SHP77 (cell line): Measurements from ENCODE around the gene DNAH17.

Experiments
- DNase-seq, 2 experiments: peaks; one replicate each; lab custom pipeline; 2025; lab: John Stamatoyannopoulos, UW

The DNAH17 gene, protein sequence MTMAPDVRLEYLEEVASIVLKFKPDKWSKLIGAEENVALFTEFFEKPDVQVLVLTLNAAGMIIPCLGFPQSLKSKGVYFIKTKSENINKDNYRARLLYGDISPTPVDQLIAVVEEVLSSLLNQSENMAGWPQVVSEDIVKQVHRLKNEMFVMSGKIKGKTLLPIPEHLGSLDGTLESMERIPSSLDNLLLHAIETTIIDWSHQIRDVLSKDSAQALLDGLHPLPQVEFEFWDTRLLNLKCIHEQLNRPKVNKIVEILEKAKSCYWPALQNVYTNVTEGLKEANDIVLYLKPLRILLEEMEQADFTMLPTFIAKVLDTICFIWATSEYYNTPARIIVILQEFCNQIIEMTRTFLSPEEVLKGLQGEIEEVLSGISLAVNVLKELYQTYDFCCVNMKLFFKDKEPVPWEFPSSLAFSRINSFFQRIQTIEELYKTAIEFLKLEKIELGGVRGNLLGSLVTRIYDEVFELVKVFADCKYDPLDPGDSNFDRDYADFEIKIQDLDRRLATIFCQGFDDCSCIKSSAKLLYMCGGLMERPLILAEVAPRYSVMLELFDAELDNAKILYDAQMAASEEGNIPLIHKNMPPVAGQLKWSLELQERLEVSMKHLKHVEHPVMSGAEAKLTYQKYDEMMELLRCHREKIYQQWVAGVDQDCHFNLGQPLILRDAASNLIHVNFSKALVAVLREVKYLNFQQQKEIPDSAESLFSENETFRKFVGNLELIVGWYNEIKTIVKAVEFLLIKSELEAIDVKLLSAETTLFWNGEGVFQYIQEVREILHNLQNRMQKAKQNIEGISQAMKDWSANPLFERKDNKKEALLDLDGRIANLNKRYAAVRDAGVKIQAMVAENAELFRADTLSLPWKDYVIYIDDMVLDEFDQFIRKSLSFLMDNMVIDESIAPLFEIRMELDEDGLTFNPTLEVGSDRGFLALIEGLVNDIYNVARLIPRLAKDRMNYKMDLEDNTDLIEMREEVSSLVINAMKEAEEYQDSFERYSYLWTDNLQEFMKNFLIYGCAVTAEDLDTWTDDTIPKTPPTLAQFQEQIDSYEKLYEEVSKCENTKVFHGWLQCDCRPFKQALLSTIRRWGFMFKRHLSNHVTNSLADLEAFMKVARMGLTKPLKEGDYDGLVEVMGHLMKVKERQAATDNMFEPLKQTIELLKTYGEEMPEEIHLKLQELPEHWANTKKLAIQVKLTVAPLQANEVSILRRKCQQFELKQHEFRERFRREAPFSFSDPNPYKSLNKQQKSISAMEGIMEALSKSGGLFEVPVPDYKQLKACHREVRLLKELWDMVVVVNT (N-terminal part only)

DNA sequence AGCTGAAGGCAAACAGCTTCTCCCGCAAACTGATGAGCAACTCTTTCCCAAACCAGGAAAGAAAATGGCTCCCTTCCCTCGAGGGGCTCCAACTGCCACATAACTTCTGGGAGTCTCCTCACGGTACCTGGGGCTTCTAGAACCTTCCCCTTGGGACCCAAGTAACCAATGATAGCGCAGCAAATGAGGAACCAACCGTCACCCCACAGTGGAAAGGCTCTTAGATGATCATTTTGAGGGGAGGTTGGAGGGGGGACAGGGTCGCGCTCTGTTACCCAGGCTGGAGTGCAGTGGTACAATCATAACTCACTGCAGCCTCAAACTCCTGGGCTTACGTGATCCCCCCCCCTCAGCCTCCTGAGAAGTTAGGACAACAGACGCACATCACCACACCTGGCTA is at the start of gene DNAH17:
Gene DNAH17, minus strand, starts transcription at position 101 of the 400 bp plus-strand sequence. CDS start 2,339 bp downstream, outside the sequence.
- no peak for DNase-seq

- DNase-seq: no peak
These were observed 47.3 kb upstream of the DNAH17 start for GRCh38 chr17:78624324-78625151.

DNA sequence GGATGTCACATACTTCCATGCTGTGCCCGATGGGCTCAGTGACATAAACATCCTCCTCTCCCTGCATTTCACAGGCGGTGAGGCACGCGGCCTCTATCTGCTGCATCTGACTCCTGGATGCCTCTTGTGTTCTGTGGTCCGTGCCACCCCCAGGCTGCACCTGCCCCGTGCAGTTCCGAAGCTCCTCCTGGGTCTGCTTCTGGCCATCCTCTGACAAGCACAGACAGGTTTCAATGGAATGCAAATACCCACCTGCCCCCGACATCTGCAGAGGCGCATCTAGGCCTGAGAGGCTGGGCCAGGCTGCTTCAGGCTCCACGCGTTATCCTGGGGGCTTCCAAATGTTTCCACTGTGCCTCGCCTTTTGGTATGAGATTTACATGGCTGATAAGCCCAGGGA is 46.3 kb upstream of the DNAH17 start:
- DNase-seq: no peak

DNA sequence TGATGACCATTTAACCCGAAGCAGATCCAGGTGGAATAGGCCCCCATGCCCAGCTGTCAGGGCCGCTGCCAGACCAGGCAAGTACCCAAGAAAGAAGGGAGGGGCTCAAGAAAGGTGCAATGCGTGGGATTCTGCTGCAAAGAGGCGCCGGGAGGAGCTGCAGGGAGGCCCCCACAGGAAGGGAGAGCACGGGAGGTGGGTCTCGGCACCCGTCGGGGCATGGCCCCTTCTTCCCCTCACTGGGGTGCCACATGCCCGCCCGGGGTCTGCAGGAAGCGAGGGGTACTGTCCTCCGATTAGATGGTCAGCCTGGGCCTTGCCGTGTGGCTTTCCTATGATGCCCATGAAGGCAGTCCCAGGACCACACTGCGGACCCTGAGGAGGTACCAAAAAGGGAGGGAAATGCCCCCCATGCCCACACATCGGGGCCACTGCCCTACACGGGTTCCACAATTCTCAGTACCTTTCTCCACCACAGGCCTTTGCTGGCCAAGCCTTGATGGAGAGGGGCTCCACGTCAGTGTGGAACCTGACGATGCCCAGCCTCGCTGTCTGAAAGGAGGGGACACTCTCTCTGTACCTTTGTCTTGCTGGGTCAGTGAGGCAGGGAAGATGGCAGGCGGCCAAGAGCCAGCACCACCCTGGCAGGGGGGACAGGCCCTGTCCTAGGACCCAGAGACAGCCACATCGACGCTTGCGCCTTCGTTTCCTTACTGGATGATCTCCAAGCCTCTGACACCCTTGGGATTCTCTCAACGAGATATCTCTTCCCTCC is 45.5 kb upstream of the DNAH17 start:
- DNase-seq: no peak

- no peak for DNase-seq
These were observed 44.7 kb upstream of the DNAH17 start for GRCh38 chr17:78621720-78622490.

DNA sequence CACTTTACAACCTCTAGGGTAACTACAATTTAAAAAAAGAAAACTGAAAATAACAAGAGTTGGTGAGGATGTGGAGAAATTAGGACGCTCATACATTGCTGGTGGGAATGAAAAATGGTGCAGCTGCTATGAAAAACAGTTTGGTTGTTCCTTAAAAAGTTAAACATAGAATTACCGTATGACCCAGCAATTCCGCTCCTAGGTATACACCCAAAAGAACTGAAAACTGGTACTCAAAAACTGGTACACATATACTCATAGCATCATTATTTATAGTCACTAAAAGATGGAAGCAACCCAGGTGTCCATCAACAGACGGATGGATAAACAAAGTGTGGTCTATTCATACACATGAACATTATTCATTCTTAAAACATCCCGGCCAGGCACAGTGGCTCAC is 42.9 kb upstream of the DNAH17 start:
- DNase-seq: no peak

DNA sequence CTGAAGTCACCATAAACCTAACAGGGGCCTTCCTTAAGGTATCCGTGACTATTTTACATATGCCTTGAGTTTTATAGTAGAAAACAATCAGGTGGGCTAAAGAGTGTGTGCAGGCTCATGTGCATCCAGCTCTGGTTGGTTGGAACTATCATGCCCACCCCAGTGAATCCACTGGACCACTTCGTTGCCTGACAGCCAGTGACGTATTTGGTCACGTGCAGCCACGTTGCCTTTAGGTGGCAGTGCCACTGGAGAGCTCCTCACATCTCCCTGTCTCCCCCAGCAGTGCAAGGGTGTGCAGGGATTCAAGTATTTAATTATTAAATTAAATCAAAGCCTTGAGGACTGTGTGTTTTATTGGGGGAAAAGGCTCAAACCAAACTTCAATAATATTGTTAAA is 42.1 kb upstream of the DNAH17 start:
- DNase-seq: no peak

GRCh38 chr17:78618264-78619066 is 41.3 kb upstream of the DNAH17 start:
- no peak for DNase-seq

DNA sequence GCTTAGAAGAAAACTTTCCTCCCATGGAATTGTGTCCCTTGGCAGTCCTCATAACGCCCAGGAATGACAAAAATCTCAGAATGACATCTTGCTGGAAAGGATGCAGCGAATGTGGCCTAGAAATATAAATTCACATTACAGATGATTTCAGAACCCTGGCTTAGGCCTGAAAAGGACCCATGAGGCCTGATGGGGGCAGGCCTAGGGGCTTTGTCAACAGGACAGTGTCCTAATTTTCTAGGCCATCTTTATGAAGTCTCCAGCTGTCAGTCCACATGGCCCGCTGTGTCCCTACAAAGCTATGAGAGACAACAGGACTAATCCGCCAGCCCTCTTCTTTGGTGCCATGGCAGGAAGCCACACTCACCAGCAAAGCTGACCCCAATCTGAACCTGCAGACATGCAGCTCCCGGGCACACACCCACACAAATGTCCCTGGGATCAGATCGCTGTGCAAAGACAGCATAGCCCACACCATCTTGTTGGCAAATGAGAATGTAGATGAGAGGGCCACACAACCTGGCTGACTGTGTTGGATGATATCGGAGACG is 40.4 kb upstream of the DNAH17 start:
- DNase-seq: no peak

GRCh38 chr17:78616946-78617345 is 39.8 kb upstream of the DNAH17 start:
- DNase-seq: no peak

DNA sequence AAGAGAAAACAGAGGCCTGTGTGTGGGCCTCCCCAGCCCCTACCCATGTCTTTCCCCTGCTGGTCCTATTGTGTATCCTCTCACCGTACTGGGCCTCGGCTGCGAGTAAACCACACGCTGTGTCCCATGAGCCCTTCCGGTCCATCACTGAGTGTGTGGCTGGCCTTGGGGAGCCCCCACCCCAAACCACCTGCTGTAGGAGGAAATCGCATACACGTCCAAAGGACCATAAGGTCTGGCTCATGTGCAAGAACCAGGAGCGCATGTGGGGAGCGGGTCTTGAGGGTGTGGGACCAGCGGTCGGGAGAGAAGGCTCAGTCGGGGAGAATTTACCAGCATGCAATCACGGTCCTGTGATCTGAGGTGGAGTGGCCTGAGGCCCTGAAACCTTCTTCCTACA is 38.4 kb upstream of the DNAH17 start:
- DNase-seq: no peak

GRCh38 chr17:78613416-78613815 is 36.2 kb upstream of the DNAH17 start:
- no peak for DNase-seq

GRCh38 chr17:78611607-78612006 is 34.4 kb upstream of the DNAH17 start:
- no peak for DNase-seq

DNA sequence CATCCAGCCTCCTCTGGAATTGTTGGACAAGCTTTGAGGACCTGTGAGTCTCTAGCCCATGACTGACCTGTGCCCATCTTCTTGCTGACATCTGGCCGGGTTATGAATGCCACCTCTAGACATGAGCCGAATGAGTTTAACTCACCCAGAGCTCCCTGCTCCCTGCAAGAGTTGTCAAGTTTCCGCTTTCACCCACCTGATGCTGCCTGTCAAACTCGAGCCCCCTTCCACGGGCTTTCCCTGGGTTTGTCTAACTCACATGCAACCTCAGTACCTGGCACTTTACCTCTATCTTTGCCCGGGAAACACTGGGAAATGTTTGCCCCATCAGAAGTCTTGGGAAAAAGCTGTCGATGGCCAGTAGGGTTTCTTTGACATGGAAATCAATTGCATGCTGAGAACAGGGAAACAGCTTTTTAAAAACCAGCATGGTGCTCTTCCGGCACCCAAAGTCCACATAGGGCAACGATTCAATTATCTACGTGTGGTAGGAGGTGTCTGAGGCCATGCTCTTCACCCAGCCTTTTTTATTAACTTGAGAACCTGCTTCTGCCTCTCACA is 33.8 kb upstream of the DNAH17 start:
- no peak for DNase-seq

DNA sequence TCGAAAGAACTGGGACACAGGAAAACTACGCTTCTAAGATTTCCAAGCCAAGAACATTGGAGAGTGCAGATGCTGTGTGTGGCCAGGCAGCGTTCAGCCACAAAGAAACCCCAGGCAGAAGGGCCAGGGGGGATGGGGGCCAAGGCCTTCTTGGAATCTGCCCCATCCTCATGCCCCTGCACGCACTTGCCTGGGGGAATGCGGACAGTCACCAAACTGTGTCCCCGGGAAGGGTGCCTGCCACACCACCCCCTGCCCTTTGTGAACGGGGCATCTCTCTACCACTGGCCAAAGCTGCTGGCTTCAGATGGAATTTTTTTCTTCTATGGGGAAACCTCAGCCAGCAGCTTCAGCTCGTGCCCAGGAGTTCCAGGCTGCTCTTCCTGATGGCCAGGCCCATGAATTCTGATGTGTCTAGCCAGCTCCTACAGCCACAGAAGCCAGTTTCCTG is 32.0 kb upstream of the DNAH17 start:
- DNase-seq: no peak

DNA sequence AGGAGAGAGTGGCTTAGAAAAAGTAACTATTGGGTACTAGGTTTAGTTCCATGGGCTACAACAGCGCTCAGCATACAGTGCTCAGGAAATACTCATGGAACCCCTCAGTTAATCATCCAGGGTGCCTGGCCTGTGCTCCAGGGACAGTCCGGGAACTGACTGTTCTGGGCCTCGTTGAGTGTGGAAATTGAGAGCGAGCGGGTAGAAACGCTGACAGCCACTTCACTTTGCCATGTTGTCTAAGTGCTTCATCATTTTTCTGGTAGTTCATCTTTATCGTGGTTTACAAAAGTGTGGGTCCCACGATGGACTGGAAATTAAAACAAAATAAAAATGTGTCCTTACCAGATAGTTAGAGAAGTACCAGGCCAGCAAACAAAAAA is 31.6 kb upstream of the DNAH17 start:
- no peak for DNase-seq

- DNase-seq: no peak
These were observed 31.1 kb upstream of the DNAH17 start for GRCh38 chr17:78608122-78608803.

DNA sequence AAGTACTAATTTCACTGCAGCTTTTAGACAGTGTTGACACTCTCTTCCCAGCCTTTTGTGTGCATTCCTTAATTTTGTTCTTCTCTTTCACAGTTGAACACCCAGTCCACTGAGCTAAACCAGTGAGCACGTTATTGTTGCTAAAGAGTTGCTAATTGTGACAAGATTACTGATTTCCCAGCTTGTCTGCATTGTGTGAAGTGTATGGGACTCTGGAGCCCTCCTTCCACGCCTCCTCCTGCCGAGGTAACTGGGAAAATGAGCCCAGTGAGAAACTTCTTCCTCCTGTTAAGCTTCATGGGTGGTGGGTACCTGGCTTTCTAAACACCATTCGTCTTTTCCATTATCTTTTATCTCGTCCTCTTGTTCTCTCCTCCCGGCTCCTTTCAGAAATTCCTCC is 29.8 kb upstream of the DNAH17 start:
- no peak for DNase-seq
